Progenitor cell of endocrine pancreas (in vitro differentiated cells): ENCODE measurements around the gene PCLO. TPM values are rescaled to one million over a fixed set of nuclear protein-coding genes. Genes with fewer than 3 reads are reported as not detected.
"Not testable (repeated sequence)": the region's sequence is repeated elsewhere in the genome, so short reads cannot be mapped to it uniquely, and the experiment has no call there.

Experiments
- DNase-seq: peaks from one replicate; pipeline ENCODE4 v3.0.0; 2021; ENCODE audit warnings: low spot score; ENCODE audit not compliant: unreplicated experiment
- H3K27ac Mint-ChIP-seq: 2 replicates; pipeline ENCODE4 v1.8.0; 2021; ENCODE audit warnings: mild to moderate bottlenecking, moderate library complexity, mixed read lengths
- H3K27me3 Mint-ChIP-seq: 2 replicates; pipeline ENCODE4 v1.8.0; 2021; ENCODE audit warnings: mixed read lengths
- H3K36me3 Mint-ChIP-seq: 2 replicates; pipeline ENCODE4 v1.8.0; 2022; ENCODE audit warnings: mixed read lengths; ENCODE audit not compliant: insufficient read depth
- H3K4me1 Mint-ChIP-seq: 2 replicates; pipeline ENCODE4 v1.8.0; 2021; ENCODE audit warnings: low read depth, mixed read lengths
- H3K4me3 Mint-ChIP-seq: 2 replicates; pipeline ENCODE4 v1.8.0; 2021; ENCODE audit warnings: low read depth, mild to moderate bottlenecking, moderate library complexity, mixed read lengths
- H3K9me3 Mint-ChIP-seq: 2 replicates; pipeline ENCODE4 v1.8.0; 2021; ENCODE audit warnings: low read depth, mixed read lengths
- CTCF ChIP-seq: fragments of 200-600 bp; sonication (generic); IDR thresholded peaks from one replicate; pipeline ENCODE4 v1.5.0; 2021; ENCODE audit warnings: antibody characterized with exemption, mild to moderate bottlenecking; ENCODE audit not compliant: unreplicated experiment
- total RNA-seq: library from RNA; stranded (reverse); gene quantifications from 2 replicates; pipeline ENCODE4 v1.2.1, GENCODE V29; 2021

The PCLO gene
- total RNA-seq, 1 donor from 2014 or later = 11.9 TPM

- H3K4me1 Mint-ChIP-seq = peaks cover 12% of the 10 kb centered on the region
- no peak overlapping the region for H3K4me3 Mint-ChIP-seq
- no peak overlapping the region for H3K27ac Mint-ChIP-seq
- DNase-seq = no peak
- H3K27me3 Mint-ChIP-seq = no peaks in the 10 kb centered on the region
- no peak for TF ChIP-seq CTCF
- H3K9me3 Mint-ChIP-seq = no peaks in the 10 kb centered on the region
- no peaks in the 10 kb centered on the region for H3K36me3 Mint-ChIP-seq
These were observed 439.7 kb downstream of the PCLO start for GRCh38 chr7:82722946-82723345.

- Mint-ChIP-seq H3K36me3 (no peaks in the 10 kb centered on the region), H3K4me3 (no peak overlapping the region), H3K9me3 (no peaks in the 10 kb centered on the region), H3K27ac (no peak overlapping the region), H3K4me1 (peaks cover 5% of the 10 kb centered on the region), H3K27me3 (no peaks in the 10 kb centered on the region)
- no peak for TF ChIP-seq CTCF
- DNase-seq = no peak
These were observed 447.3 kb downstream of the PCLO start for GRCh38 chr7:82715344-82715743.

- Mint-ChIP-seq H3K4me3 (no peak overlapping the region), H3K36me3 (no peaks in the 10 kb centered on the region), H3K27ac (no peak overlapping the region), H3K4me1 (peaks cover 5% of the 10 kb centered on the region), H3K27me3 (no peaks in the 10 kb centered on the region), H3K9me3 (no peaks in the 10 kb centered on the region)
- no peak for TF ChIP-seq CTCF
- DNase-seq = no peak
These were observed 447.8 kb downstream of the PCLO start for GRCh38 chr7:82714883-82715282.

GRCh38 chr7:82713506-82713905, 449.2 kb downstream of the PCLO start:
- Mint-ChIP-seq H3K27me3 (no peaks in the 10 kb centered on the region), H3K27ac (no peak overlapping the region), H3K4me3 (no peak overlapping the region), H3K4me1 (peaks cover 5% of the 10 kb centered on the region), H3K9me3 (no peaks in the 10 kb centered on the region), H3K36me3 (no peaks in the 10 kb centered on the region)
- no peak for TF ChIP-seq CTCF
- DNase-seq = no peak

GRCh38 chr7:82706344-82706743, 456.3 kb downstream of the PCLO start:
- H3K36me3 Mint-ChIP-seq, H3K4me1 Mint-ChIP-seq, DNase-seq, H3K27ac Mint-ChIP-seq, H3K27me3 Mint-ChIP-seq, H3K9me3 Mint-ChIP-seq, H3K4me3 Mint-ChIP-seq: not testable (repeated sequence)

GRCh38 chr7:82705517-82706260, 457.0 kb downstream of the PCLO start:
- no peak for TF ChIP-seq CTCF
- H3K4me3 Mint-ChIP-seq = no peak overlapping the region
- H3K4me1 Mint-ChIP-seq = no peaks in the 10 kb centered on the region
- H3K36me3 Mint-ChIP-seq = no peaks in the 10 kb centered on the region
- H3K9me3 Mint-ChIP-seq = no peaks in the 10 kb centered on the region
- no peak overlapping the region for H3K27ac Mint-ChIP-seq
- H3K27me3 Mint-ChIP-seq = no peaks in the 10 kb centered on the region
- DNase-seq = no peak
